GM21367 (cell line): ENCODE results near the gene DNAH10.
"Not testable (repeated sequence)": the region's sequence is repeated elsewhere in the genome, so short reads cannot be mapped to it uniquely, and the experiment has no call there.

ENCODE experiments used
- ATAC-seq: cut with Tn5 transposase; IDR thresholded peaks from one replicate; pipeline ENCODE4 v1.9.1; 2021; ENCODE audit not compliant: unreplicated experiment

DNAH10 gene

GRCh38 chr12:123748161-123748560, 13.9 kb upstream of the DNAH10 start:
- ATAC-seq = no peak

- no peak for ATAC-seq
Measured at GRCh38 chr12:123748661-123749060, 13.4 kb upstream of the DNAH10 start.

GRCh38 chr12:123749355-123749754, 12.7 kb upstream of the DNAH10 start:
- ATAC-seq = no peak

GRCh38 chr12:123750159-123750656, 11.9 kb upstream of the DNAH10 start:
- no peak for ATAC-seq

GRCh38 chr12:123752046-123752445, 10.1 kb upstream of the DNAH10 start:
- no peak for ATAC-seq

GRCh38 chr12:123754041-123754772, 7.9 kb upstream of the DNAH10 start:
- ATAC-seq = no peak

- no peak for ATAC-seq
Measured at GRCh38 chr12:123757561-123757960, 4.5 kb upstream of the DNAH10 start.

- ATAC-seq = no peak
Measured at GRCh38 chr12:123760267-123760938, 1.7 kb upstream of the DNAH10 start.

GRCh38 chr12:123762715-123763052, 583 bp downstream of the DNAH10 start:
- ATAC-seq = no peak

GRCh38 chr12:123763093-123763492, 992 bp downstream of the DNAH10 start:
- no peak for ATAC-seq

- no peak for ATAC-seq
Measured at GRCh38 chr12:123764109-123764508, 2.0 kb downstream of the DNAH10 start.

GRCh38 chr12:123765504-123766035, 3.5 kb downstream of the DNAH10 start:
- no peak for ATAC-seq

GRCh38 chr12:123767613-123768012, 5.5 kb downstream of the DNAH10 start:
- peak; percentile 85 for ATAC-seq

GRCh38 chr12:123771261-123771660, 9.2 kb downstream of the DNAH10 start:
- no peak for ATAC-seq

- ATAC-seq = no peak
Measured at GRCh38 chr12:123772074-123772473, 10.0 kb downstream of the DNAH10 start.

GRCh38 chr12:123773375-123773774, 11.3 kb downstream of the DNAH10 start:
- ATAC-seq = no peak

- no peak for ATAC-seq
Measured at GRCh38 chr12:123779551-123779950, 17.4 kb downstream of the DNAH10 start.

GRCh38 chr12:123782997-123783792, 21.1 kb downstream of the DNAH10 start:
- ATAC-seq = no peak

- ATAC-seq = no peak
Measured at GRCh38 chr12:123787466-123787865, 25.4 kb downstream of the DNAH10 start.

- no peak for ATAC-seq
Measured at GRCh38 chr12:123788541-123788940, 26.4 kb downstream of the DNAH10 start.

GRCh38 chr12:123789422-123789821, 27.3 kb downstream of the DNAH10 start:
- not testable (repeated sequence) for ATAC-seq
